GM19023 (cell line): ENCODE results near the gene PRAC2.

Source experiments
- ATAC-seq: cut with Tn5 transposase; IDR thresholded peaks from one replicate; pipeline ENCODE4 v1.9.1; 2021; ENCODE audit warnings: mild to moderate bottlenecking, moderate library complexity; ENCODE audit not compliant: unreplicated experiment

PRAC2 gene

DNA sequence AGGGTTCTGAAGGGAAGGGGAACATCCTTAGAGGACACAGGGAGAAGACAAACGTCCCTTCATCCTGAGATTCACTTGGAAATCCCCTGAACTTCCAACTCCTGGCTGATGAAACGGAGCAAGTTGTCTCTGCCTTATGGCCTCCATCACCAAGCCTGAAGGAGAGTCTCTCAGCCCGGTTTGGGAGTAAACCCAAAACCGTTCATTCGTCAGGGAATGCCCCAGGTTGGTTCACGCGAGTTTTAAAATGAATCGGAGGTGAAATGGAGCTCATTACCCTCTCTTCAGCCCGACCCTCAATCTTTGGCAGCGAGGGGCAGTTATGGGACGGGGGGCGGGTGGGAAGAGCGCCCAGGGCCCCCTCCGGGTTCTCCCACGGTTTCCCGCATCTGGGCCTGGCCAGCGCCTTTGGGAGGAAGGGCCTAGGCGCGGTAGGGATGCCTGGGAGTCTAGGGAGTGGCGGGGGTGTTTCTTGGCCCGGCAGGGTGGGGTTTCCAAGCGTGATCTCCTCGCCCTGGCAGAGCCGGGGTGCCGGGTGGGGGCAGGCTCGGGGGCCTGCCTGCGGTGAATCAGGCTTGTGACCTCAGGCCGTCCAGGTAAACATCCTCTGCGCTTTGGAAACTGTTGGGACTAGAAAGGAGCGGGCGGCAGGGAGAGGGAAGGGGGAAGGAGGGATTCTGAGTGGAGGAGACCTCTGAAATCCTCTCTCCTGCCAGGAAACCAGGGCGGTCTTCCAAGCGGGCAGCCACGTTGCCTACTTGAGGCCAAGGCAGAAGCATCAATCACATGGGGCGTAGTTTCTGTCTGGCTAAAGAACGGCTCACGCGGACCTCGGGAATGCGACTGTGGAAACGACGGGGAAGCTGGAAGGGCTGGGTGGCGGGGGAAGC lies 29.7 kb downstream of the PRAC2 start:
- no peak for ATAC-seq

DNA sequence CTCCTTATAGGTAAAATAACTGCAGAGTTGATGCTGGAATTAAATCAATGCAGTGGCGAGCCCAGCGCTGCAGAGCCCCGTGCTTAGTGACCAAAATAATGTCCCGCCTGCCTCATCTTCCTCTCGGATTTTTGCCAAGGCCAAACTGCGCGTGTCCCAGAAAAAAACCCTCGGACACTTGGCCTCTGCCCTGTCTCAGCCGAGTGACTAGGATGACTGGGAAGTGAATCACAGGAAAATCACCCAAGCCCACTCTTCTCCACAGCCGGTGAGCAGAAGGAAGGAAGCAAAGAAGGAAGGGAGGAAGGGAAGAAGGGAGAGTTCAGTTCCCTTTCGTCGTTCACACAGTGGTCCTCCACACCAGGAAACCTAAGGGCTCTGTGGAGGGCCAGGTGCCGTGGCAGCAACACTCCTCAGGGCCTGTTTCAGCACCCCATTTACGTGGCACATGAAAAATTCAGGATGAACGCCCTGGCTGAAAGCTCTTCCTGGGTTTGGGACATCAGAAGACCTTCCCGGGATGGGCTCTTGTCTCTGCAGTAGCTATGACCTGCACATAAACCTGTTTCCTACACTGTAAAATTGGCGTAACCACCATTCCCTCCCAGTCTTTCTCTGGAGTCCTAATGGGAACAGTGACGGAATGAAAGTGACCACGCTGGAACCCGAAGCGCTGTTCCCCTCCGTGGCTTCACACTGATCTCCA lies 31.0 kb downstream of the PRAC2 start:
- ATAC-seq, result no peak

DNA sequence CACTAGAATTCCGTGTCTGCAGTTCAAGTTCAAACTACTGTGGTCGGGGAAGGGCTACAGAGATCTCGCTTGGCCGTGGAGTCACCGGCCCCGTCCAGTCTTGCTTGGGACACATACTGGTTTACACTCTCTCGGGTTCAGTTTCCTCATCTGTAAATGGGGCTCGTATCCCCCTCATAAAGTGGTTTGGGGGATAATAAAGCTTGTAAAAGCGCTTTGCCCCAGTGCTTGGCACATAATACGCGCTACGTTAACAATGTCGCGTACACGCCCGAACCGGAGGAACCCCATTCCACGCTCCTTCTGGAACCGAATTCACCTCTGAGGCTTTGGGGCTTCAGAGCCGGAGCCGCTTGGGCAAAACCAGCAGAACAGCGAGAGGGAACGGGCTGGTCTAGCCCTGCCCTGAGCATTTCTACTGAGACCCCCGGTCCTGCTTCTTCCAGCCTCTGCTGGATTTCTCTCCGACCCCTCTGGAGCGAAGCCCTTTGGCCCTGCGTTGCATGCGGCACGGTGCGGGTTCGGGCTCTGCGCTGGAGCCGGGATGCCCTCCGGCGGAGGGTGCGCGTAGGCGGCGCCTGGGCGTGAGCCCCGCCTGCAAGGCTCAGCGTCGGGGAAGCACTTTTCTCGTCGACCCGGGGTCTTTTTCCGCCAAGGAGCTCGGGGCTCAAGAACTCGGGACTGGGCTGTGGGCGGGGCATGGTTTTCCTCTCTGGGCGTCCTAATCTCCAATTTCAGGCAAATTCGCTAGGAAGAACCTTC lies 31.7 kb downstream of the PRAC2 start:
- no peak for ATAC-seq

DNA sequence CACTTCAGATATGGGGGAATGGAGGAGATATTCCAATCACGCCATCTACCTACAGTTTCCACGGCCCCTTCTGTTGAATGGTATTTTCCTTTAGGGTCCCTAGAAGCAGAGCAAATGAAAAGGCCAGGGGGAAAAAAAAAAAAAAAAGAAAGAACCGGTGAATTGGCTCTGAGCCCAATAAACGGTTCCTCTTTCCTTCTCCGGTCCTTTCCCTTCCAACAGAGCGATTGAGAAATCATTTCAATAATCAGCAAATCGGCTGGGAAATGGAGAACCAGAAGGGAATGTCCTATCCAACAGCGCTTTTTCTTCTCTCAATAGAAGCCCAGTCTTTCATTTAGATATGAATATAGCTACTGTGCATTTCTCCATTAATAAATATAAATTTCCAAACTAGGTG lies 32.4 kb downstream of the PRAC2 start:
- ATAC-seq, result no peak

- ATAC-seq, result no peak
These were observed 33.9 kb downstream of the PRAC2 start for GRCh38 chr17:48756830-48757251.

GRCh38 chr17:48757524-48757961 lies 34.6 kb downstream of the PRAC2 start:
- ATAC-seq, result no peak

- no peak for ATAC-seq
These were observed 36.3 kb downstream of the PRAC2 start for GRCh38 chr17:48759288-48759687.

- no peak for ATAC-seq
These were observed 37.4 kb downstream of the PRAC2 start for GRCh38 chr17:48760411-48760810.

DNA sequence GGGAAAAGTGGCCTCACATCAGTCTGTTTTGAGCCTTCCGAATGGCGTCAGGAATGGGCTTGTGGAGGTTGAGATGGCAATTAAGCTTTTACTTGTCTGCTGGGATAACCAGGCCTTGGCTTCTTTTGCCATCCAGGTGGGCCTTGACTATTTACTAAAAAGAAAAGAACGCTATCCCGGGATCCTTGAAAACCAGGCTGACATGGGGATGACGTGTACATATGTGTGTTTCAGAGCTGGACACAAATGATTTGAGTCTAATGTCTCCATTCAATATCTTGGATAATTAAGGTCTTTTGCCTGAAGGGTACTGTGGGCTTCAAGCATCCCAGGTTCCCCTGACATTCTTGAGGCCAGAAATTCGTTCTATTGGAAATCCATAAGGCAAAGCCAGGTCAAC lies 38.1 kb downstream of the PRAC2 start:
- no peak for ATAC-seq

DNA sequence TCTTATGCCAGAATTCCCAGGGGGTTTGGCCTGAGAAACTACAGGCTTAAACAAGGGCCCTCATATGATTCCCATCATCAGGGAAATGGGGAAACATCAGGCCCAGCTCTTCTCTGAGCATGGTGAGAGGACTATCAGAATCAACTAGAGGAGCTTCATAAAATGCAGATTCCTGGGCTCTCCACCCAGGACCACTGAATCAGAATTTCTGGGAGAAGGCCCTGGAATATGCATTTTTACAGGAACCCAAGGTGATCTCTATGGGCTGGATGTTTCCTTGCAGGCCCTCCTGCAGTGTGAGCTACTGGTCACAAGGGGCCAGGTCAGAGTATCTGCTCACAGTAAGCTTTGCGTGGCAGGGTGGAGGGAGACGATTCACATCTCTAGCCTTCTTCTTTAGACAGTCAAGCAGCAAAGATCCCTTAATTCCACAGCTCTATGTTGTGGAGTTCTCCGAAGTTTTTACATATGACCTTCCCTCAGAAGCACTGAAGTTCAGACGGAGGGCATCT lies 44.3 kb downstream of the PRAC2 start:
- no peak for ATAC-seq

DNA sequence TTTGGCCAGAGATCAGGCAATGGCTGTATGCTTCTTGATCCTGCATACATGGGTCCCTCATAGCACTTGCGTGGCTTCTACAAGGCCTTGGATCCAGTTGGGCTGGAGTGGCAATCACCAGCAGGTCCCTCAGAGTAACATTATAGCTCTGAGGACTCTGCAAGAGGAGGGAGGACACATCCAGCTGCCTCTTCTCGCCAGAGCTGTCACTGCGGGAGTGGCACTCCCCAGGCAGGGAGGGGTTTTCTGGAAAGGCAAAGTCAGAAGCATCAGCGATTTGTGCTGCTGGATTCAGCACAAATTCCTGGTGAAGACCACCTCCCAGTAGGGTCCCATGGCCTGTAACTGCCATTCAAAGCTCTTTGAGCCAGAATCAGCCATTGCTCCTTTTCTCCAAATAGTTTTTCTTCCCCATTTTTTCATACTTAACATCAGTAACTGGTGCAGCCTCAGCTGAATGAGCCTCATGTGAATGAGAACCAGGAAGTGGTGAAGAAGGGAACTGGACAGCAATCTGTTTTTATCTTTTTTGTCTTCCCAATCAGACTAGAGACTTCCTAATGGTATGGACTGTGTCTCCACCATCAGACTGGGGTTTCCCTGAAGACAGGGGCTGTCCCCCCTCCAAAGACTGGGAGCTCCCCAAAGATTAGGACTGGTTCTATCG lies 46.2 kb downstream of the PRAC2 start:
- no peak for ATAC-seq

DNA sequence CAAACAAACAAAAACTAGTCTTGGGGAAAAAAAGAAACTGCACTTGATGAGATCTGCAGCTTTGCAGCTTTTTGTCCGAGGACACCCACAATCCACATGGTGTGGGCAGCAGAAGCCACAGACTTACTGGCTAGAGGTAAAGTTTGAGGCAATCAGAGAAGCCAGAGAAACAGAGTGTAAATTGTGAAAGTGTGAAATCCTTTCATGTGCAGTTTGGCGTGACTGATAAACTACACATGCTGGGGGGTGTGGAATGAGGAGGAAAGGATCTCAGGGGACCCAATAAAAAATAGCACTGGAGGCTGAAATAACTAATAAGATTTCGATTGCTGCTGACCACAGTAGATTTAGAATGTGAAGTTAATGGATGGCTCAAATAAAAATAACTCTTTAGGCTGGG lies 48.0 kb downstream of the PRAC2 start:
- no peak for ATAC-seq

GRCh38 chr17:48773245-48773644 lies 50.3 kb downstream of the PRAC2 start:
- no peak for ATAC-seq
